ENCODE results near the gene SORCS2. TPM values are rescaled to one million over a fixed set of nuclear protein-coding genes. Genes with fewer than 3 reads are reported as not detected.

Gene SORCS2
- total RNA-seq, 1 donor from 2014 or later, result 13.8 TPM

- Mint-ChIP-seq H3K4me3 (ENCODE audit: unreplicated experiment) (no peak overlapping the region), H3K9me3 (ENCODE audit: unreplicated experiment) (peaks cover 2% of the 10 kb centered on the region), H3K27ac (ENCODE audit: unreplicated experiment) (no peak overlapping the region), H3K36me3 (ENCODE audit: low read depth, unreplicated experiment) (peaks cover 16% of the 10 kb centered on the region), H3K4me1 (ENCODE audit: low read depth, unreplicated experiment) (peaks cover 13% of the 10 kb centered on the region), H3K27me3 (ENCODE audit: low read depth, unreplicated experiment) (peaks cover 65% of the 10 kb centered on the region)
- peaks cover 34% of the 10 kb centered on the region for H4K20me1 ChIP-seq (ENCODE audit: insufficient read depth, low read length)
- FAIRE-seq, result no peak
- DNase-seq (ENCODE audit: low read depth), result no peak
- peaks cover 30% of the 10 kb centered on the region for H3K27me3 ChIP-seq (ENCODE audit: insufficient read depth, low read length)
- H3K36me3 ChIP-seq (ENCODE audit: insufficient read depth, low read length), result no peaks in the 10 kb centered on the region
- H2AFZ ChIP-seq (ENCODE audit: low read depth, low read length), result no peak overlapping the region
- H3K79me2 ChIP-seq (ENCODE audit: insufficient read depth, low read length), result no peaks in the 10 kb centered on the region
- TF ChIP-seq EZH2 (IDR thresholded peaks at IDR 0.05; ENCODE audit: insufficient read depth, low read length), result no peak
- TF ChIP-seq CTCF (IDR thresholded peaks at IDR 0.05; ENCODE audit: insufficient read depth, low read depth, low read length), result no peak
- H3K4me1 ChIP-seq (ENCODE audit: insufficient read depth, low read length), result peaks cover 7% of the 10 kb centered on the region
- H3K4me2 ChIP-seq (ENCODE audit: low read length), result no peak overlapping the region
- no peak overlapping the region for H3K4me3 ChIP-seq (ENCODE audit: insufficient read depth, low read depth, low read length)
- H3K9ac ChIP-seq (ENCODE audit: low read length), result no peak overlapping the region
- H3K9me3 ChIP-seq (ENCODE audit: insufficient read depth, low read depth, low read length), result no peaks in the 10 kb centered on the region
- H3K27ac ChIP-seq (ENCODE audit: low read depth, low read length), result no peak overlapping the region
These were observed 326.7 kb downstream of the SORCS2 start for GRCh38 chr4:7518871-7519637.

DNA sequence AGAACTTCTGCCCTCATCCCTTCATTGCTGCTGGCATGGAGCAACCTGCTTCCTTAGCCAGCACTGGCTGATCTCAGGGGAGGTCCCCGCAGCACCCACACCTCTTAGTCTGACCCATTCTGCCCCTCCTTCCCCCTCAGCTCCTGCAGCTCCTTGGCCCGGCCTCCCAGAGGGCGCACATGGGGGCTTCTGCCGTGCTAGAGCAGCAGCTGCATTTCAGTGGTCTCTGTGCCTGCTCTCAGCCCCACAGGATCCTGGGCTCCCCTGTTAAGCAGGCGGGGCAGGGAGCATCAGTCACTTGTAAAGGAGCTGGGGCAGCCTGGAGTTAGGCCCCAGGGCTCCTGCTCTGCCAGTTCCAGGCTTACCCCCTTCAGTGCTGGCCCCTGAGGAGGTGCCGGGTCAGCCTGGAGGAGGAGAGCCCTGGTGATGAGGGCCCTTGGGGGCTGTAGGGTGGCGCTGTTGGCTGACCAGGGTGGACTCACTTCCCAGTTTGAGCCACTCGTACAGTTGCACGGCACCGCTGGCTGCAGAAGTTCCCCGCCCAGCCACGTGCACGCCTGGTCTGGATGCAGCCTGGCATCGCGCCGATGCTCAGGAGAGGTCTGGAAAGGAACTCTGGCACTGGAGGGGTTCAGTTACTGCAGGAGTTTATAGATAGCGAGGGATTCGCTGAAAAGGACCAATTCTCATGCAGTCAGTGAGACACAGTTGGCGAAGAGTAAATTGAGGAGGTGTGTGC lies 327.5 kb downstream of the SORCS2 start:
- Histone ChIP-seq H3K4me1 (ENCODE audit: insufficient read depth, low read length) (peaks cover 3% of the 10 kb centered on the region), H3K4me3 (ENCODE audit: insufficient read depth, low read depth, low read length) (no peak overlapping the region), H3K9me3 (ENCODE audit: insufficient read depth, low read depth, low read length) (no peaks in the 10 kb centered on the region), H4K20me1 (ENCODE audit: insufficient read depth, low read length) (peaks cover 34% of the 10 kb centered on the region), H2AFZ (ENCODE audit: low read depth, low read length) (no peak overlapping the region), H3K27me3 (ENCODE audit: insufficient read depth, low read length) (peaks cover 30% of the 10 kb centered on the region), H3K4me2 (ENCODE audit: low read length) (no peak overlapping the region), H3K9ac (ENCODE audit: low read length) (no peak overlapping the region), H3K36me3 (ENCODE audit: insufficient read depth, low read length) (no peaks in the 10 kb centered on the region), H3K27ac (ENCODE audit: low read depth, low read length) (no peak overlapping the region), H3K79me2 (ENCODE audit: insufficient read depth, low read length) (no peaks in the 10 kb centered on the region)
- FAIRE-seq (no peak), DNase-seq (ENCODE audit: low read depth) (no peak)
- Mint-ChIP-seq H3K27ac (ENCODE audit: unreplicated experiment) (no peak overlapping the region), H3K9me3 (ENCODE audit: unreplicated experiment) (peaks cover 2% of the 10 kb centered on the region), H3K36me3 (ENCODE audit: low read depth, unreplicated experiment) (peaks cover 18% of the 10 kb centered on the region), H3K27me3 (ENCODE audit: low read depth, unreplicated experiment) (peaks cover 71% of the 10 kb centered on the region), H3K4me3 (ENCODE audit: unreplicated experiment) (no peak overlapping the region), H3K4me1 (ENCODE audit: low read depth, unreplicated experiment) (peaks cover 8% of the 10 kb centered on the region)
- TF ChIP-seq EZH2 (IDR thresholded peaks at IDR 0.05; ENCODE audit: insufficient read depth, low read length) (no peak), CTCF (IDR thresholded peaks at IDR 0.05; ENCODE audit: insufficient read depth, low read depth, low read length) (no peak)

All from astrocyte (in vitro differentiated cells and primary cell).